ENCODE results near the gene GPR65.

The GPR65 gene

DNA sequence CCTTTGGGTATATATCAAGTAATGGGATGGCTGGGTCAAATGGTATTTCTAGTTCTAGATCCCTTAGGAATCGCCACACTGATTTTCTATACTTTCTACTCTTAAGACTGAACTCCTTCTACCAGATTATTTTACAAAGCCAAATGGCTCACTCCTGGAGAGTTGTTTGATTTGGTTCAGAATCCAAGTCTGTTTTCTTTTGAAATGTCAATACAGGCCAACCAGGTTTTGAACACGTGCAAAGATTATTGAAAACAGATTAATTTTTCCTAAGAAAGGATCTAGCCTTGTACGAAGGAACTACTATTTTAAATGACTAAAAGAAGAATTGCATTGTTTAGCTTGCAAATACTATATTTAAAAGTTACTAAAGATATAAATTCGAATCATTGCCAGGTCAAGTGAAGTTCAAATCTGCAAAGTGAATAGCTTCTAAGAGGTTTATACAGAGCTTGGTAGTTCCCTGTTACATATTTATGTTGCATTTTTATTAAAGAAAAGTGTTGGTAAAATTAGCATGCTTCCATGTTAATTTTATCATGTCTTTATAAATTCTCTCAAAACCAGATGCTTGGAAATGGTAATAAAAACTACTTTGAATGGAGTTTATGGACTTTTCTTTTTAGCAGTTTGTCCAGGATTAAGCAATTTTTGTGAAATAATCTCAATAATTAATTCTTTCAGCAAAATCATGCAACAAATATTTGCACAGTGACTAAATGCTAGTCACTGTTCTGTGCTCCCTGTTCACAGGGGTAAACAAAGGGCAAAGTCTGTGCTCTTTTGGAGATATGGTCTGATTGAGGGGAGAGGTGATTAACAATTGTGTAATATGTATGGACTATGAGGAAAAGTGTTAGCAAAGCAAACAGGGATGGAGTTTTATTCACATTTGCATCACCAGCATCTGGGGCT, 38.9 kb downstream of the GPR65 start:
- no peak for DNase-seq

DNA sequence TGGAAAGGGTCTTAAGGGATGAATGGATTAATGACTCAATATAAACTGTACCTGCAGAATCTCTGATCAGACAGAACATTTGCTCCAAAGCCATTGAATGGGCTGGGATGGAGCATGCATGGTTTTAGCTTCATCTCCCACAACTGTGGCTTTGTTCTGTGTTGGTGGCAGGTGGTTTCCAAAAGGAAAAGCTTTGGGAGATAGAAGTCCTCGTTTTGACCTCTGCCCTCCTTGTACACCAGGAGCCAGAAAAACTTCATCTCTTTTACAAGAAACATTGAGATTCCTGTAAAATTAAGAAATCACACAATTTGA, 39.5 kb downstream of the GPR65 start:
- DNase-seq = no peak

DNA sequence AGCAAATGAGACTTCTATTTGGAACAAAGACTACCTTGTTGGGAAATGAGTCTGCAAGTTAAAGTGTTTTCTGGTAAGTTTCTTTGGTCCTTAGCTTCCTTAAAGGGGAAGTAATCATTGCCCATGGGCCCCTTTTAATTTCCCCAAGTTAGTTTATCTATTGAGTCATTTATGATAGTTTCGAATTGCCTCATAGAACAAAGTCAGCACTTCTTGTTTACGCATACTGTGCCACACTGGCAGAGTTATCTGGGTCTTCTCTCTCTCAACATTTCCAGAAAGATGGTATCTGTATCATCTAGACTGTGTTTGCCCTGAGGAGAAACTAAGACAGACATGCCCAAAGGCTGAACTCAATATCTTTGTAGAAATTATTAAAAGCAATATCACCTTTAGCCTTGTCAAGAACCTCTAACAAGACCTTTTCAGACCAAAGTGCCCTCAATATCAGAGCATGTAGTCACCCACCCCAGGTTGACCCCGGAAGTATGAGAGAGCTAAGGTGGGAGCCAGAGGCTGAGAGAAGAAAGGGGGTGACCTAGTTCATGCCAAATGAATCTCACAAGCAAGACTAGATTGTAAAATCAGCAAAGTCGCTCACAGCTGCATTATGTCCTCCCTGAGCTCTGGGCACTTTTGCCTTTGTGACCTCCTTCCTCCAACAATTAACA, 40.0 kb downstream of the GPR65 start:
- DNase-seq = no peak

DNA sequence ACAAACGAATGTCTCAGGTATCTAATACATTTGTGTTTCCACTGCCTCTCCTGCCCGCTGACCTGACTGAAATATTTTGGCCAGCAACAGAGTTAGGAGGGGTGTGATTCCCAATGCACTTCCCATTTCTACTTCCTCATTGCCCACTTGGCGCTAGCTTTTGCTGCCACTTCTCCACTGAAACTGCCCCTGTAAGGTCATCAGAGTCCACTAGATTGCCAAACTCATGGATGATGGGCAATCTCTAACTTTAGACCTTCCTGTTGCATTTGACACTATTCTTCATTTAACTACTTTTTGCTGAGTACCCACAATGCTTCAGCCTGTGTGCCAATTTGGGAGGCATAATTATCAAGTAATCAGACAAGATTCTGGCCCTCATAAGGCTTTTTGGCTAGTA, 40.8 kb downstream of the GPR65 start:
- no peak for DNase-seq

DNA sequence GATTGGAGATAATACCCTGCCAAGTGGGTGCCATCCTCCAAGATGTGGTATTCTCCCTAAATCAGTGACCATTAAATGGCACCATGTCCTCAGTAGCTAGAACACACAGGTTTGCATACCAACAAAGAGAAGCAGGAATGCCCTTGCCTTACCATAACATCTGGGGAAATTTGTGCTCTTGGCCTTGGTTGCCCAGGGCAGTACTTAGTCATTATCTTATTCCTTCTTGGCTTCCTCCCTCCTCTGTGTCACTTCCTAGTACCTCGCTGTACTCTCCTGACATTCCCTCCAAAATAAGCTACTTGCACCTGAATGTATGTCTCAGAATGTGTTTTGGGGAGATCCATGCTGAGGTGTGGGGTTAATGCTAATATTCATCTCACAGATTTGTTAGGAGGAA, 43.4 kb downstream of the GPR65 start:
- no peak for DNase-seq

DNA sequence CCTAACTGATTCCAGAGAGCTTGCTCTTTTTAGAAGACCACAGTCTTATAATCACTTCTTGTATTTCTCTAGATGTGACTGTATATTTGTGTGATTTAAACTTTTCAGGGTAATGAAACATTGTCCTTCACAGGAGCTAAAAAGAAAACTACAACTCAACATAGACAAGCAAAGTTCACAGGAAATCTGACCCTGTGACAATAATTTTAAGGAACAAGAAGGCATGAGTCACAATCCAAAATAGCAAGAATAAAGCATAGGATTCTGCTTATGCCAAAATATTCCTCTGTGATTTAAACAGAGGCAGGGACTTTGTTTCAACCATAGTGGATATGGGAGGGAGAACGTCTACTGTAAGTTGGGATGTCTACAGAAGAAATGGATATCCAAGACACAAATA, 44.3 kb downstream of the GPR65 start:
- no peak for DNase-seq

DNA sequence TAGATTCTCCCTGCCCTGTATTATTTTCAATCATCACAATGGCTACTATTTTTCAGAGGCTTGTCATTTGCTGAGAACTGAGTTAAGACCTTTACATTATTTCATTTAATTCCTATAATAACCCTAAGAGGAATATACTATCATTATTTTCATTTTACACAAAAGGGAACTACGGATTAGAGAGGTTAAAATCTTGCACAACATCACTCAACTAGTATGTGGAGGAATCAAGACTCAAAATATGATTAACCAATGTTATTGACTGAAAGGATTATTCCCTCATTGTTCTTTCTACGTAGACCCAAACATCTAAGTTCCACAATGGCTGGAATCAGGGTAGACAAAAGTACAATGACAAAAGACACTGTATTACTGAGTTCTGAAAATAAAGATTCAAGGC, 45.0 kb downstream of the GPR65 start:
- no peak for DNase-seq

DNA sequence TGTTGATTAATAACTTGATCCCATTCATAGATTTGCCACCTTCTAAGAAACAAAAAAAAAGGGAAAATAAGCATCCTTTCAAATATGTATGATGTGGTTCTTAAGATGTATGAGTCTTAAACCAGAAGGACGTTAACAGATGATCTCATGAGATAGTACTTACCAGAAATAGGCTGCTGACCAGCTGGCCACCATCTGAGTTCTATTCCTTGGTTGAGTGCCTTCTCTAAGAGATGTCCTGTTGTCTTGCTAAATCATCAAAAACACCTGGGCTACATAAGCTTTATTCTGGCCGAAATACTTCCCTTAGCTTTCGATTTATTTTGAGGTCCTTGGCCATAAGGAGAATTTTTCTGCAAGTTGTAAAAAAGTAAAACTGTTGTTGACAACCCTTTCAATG, 55.6 kb downstream of the GPR65 start:
- no peak for DNase-seq

DNA sequence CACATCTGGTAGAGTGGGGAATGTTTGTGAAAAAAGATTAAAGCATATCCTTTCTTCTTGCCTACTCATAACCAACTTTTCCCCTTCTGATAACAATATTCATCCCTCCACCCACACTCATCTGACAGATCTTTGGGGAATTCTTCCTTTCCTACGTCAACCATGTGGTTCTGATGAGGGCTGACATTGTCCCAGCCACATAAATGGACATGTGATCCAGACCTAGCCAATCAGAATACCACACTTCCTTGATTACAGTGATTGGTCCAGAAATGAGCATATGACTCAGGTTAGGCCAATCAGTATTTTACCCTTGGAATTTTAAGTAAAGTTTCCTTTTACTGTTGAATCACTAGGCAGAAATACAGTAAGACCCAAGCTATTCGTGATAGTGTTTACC, 58.9 kb downstream of the GPR65 start:
- DNase-seq = no peak
